Measurements from ENCODE around the gene OR2F1. TPM values are rescaled to one million over a fixed set of nuclear protein-coding genes. Genes with fewer than 3 reads are reported as not detected.

OR2F1 gene
- total RNA-seq, 1 experiment from 2014 or later = not detected

DNA sequence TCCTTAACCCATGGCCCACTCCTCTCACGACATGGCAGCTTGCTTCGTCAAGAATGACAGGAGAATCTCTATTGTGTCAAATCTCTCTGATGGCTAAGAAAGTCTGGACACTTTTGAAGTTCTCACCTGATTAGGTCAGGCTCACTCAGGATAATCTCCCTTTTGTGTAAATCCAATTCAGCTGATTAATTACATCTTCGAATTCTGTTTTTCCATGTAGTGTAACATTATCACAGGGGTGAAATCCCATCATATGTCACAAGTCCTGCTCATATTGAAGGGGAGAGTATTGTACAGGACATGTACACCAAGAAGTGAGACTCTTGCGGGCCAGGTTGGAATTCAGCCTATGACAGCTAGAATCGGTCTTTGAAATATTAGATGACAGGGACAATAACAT is 29.3 kb downstream of the OR2F1 start:
- Histone ChIP-seq H3K27me3 (ENCODE audit: insufficient read depth, low read length) (no peaks in the 10 kb centered on the region), H3K9me2 (ENCODE audit: insufficient read depth) (no peaks in the 10 kb centered on the region), H3K4me3 (replicated peaks in 1 of 2; ENCODE audit: low read depth in 1 of 2, low read length in 2 of 2) (no peak overlapping the region), H3K79me2 (ENCODE audit: insufficient read depth, low read length) (no peaks in the 10 kb centered on the region), H3K36me3 (ENCODE audit: control insufficient read depth in 1 of 2, insufficient read depth in 2 of 2, low read length in 2 of 2) (no peaks in the 10 kb centered on the region), H3K9me3 (ENCODE audit: control insufficient read depth in 1 of 2, insufficient read depth in 1 of 2, low read depth in 1 of 2, low read length in 2 of 2) (no peaks in the 10 kb centered on the region), H3K4me2 (ENCODE audit: low read length) (no peak overlapping the region), H4K20me1 (ENCODE audit: insufficient read depth) (no peaks in the 10 kb centered on the region), H3K27ac (ENCODE audit: low read depth, low read length) (no peak overlapping the region), H3K4me1 (ENCODE audit: control insufficient read depth in 1 of 2, insufficient read depth in 2 of 2, low read length in 2 of 2) (no peaks in the 10 kb centered on the region), H3K9ac (ENCODE audit: low read length) (no peak overlapping the region), H2AFZ (ENCODE audit: low read depth, low read length, poor library complexity, severe bottlenecking) (no peak overlapping the region)
- ATAC-seq = no peak
- BruUV-seq (replicated peaks) = no TSS peak
- TF ChIP-seq YY1 (IDR thresholded peaks at IDR 0.05; ENCODE audit: extremely low read depth, insufficient replicate concordance, low read depth, low read length) = no peak
- TF ChIP-seq EZH2phosphoT487 (IDR thresholded peaks at IDR 0.05; ENCODE audit: borderline replicate concordance) = no peak
- no peak for TF ChIP-seq ZNF274 (IDR thresholded peaks at IDR 0.05; ENCODE audit: low read depth, low read length)
- TF ChIP-seq ZFX (IDR thresholded peaks at IDR 0.05) = no peak
- TF ChIP-seq TCF7L2 (IDR thresholded peaks at IDR 0.05; ENCODE audit: borderline replicate concordance, extremely low read depth, insufficient read depth, insufficient read length) = no peak
- TF ChIP-seq CBX3 (IDR thresholded peaks at IDR 0.05; ENCODE audit: low read depth) = no peak
- TF ChIP-seq ZBTB33 (IDR thresholded peaks at IDR 0.05; ENCODE audit: extremely low read depth, insufficient replicate concordance, low read length) = no peak
- TF ChIP-seq JUND (IDR thresholded peaks at IDR 0.05) = no peak
- TF ChIP-seq FOSL1 (IDR thresholded peaks at IDR 0.05; ENCODE audit: low read depth) = no peak
- no peak for TF ChIP-seq EZH2 (IDR thresholded peaks at IDR 0.05)
- TF ChIP-seq SRF (IDR thresholded peaks at IDR 0.05; ENCODE audit: low read depth) = no peak
- no peak for TF ChIP-seq EGR1 (IDR thresholded peaks at IDR 0.05; ENCODE audit: low read depth)
- TF ChIP-seq POLR2A (IDR thresholded peaks at IDR 0.05; ENCODE audit: borderline replicate concordance, extremely low read depth, insufficient read depth, insufficient read length) = no peak
- no peak for DNase-seq (ENCODE audit: low read depth, low spot score)
- RAD21 ChIA-PET (ENCODE audit: low non-redundant PET in 1 of 2, low total read pairs in 2 of 2, uncharacterized antibody in 2 of 2, unreplicated experiment in 2 of 2) = no interaction called here
- POLR2A ChIA-PET = no interaction called here
- CTCF ChIA-PET = no interaction called here
- intact Hi-C loops (cut with micrococcal nuclease) = no loop called here
